ENCODE results near the gene SLC16A10. TPM values are rescaled to one million over a fixed set of nuclear protein-coding genes. Genes with fewer than 3 reads are reported as not detected.

SLC16A10 gene
- total and polyA plus RNA-seq, 2 experiments from 2014 or later, result 12.1 to 30.9 TPM

GRCh38 chr6:111265842-111266241, 178.5 kb downstream of the SLC16A10 start:
- no peaks in the 10 kb centered on the region for H3K9me2 ChIP-seq (ENCODE audit: insufficient read depth)
- Mint-ChIP-seq H3K27me3 (ENCODE audit: insufficient read depth, low read depth, poor library complexity) (peaks cover 4% of the 10 kb centered on the region), H3K4me1 (no peaks in the 10 kb centered on the region), H3K4me3 (no peak overlapping the region), H3K27ac (no peak overlapping the region), H3K9me3 (no peaks in the 10 kb centered on the region), H3K36me3 (ENCODE audit: low read depth) (peaks cover 36% of the 10 kb centered on the region)
- no peaks in the 10 kb centered on the region for H3K27me3 ChIP-seq (ENCODE audit: insufficient read depth)
- no peaks in the 10 kb centered on the region for H3K4me1 ChIP-seq (ENCODE audit: insufficient read depth)
- DNase-seq (ENCODE audit: low spot score) (no peak), ATAC-seq (no peak)
- H3K4me3 ChIP-seq, result no peak overlapping the region
- H2AFZ ChIP-seq, result no peak overlapping the region
- peaks cover 6% of the 10 kb centered on the region; the same call in 1 of the 2 replicates for H3K36me3 ChIP-seq (ENCODE audit: insufficient read depth)
- no peak overlapping the region for H3K27ac ChIP-seq (ENCODE audit: low read depth)
- no peaks in the 10 kb centered on the region for H4K20me1 ChIP-seq (replicated peaks; ENCODE audit: insufficient read depth)
- no peaks in the 10 kb centered on the region for H3F3A ChIP-seq (replicated peaks; ENCODE audit: low read depth)
- no peak for TF ChIP-seq ZNF462 (CRISPR knock-in tag; IDR thresholded peaks at IDR 0.05)
- TF ChIP-seq JUNB (IDR thresholded peaks at IDR 0.05; ENCODE audit: unreplicated experiment), result no peak
- no peak for TF ChIP-seq ETS1 (IDR thresholded peaks at IDR 0.05)
- TF ChIP-seq ZNF114 (CRISPR knock-in tag; IDR thresholded peaks at IDR 0.05), result no peak
- no peak for TF ChIP-seq REST (IDR thresholded peaks at IDR 0.05; ENCODE audit: unreplicated experiment)
- TF ChIP-seq CREB1 (CRISPR knock-in tag; IDR thresholded peaks at IDR 0.05; ENCODE audit: low read depth), result no peak
- TF ChIP-seq POLR2AphosphoS5 (IDR thresholded peaks at IDR 0.05; ENCODE audit: low read depth), result no peak
- TF ChIP-seq, protein P1, sequence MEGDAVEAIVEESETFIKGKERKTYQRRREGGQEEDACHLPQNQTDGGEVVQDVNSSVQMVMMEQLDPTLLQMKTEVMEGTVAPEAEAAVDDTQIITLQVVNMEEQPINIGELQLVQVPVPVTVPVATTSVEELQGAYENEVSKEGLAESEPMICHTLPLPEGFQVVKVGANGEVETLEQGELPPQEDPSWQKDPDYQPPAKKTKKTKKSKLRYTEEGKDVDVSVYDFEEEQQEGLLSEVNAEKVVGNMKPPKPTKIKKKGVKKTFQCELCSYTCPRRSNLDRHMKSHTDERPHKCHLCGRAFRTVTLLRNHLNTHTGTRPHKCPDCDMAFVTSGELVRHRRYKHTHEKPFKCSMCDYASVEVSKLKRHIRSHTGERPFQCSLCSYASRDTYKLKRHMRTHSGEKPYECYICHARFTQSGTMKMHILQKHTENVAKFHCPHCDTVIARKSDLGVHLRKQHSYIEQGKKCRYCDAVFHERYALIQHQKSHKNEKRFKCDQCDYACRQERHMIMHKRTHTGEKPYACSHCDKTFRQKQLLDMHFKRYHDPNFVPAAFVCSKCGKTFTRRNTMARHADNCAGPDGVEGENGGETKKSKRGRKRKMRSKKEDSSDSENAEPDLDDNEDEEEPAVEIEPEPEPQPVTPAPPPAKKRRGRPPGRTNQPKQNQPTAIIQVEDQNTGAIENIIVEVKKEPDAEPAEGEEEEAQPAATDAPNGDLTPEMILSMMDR (conservative IDR thresholded peaks at IDR 0.05; ENCODE audit: low read depth in 2 of 2), result no peak
- no peak for TF ChIP-seq STAT1 (IDR thresholded peaks at IDR 0.05; ENCODE audit: unreplicated experiment)
- TF ChIP-seq EZH2phosphoT487 (IDR thresholded peaks at IDR 0.05; ENCODE audit: unreplicated experiment), result no peak
- TF ChIP-seq EZH2 (IDR thresholded peaks at IDR 0.05; ENCODE audit: low read depth, unreplicated experiment), result no peak
- no peak for TF ChIP-seq NANOG (IDR thresholded peaks at IDR 0.05; ENCODE audit: borderline replicate concordance)
- TF ChIP-seq ZNF331 (CRISPR knock-in tag; IDR thresholded peaks at IDR 0.05; ENCODE audit: low read depth), result no peak
- no peak overlapping the region for H3K4me2 ChIP-seq
- peaks cover 21% of the 10 kb centered on the region for H3K79me2 ChIP-seq (replicated peaks; ENCODE audit: insufficient read depth)

All from GM23338 (cell line).